GM18951 (cell line): ENCODE results near the gene SERPINA4.

ENCODE experiments used
- POLR2A ChIP-seq: IDR thresholded peaks from 4 replicates; pipeline ENCODE4 v1.6.1; 2011; ENCODE audit warnings: mild to moderate bottlenecking; ENCODE audit not compliant: insufficient read length, insufficient read depth; ENCODE audit errors: extremely low read depth
- in situ Hi-C: fragments of 300-500 bp; cut with MboI; formaldehyde crosslinking; loops from one replicate; pipeline ENCODE4 v1.12.0; 2022; ENCODE audit warnings: low sequenced_read_pairs, mixed read lengths, inconsistent platforms; ENCODE audit not compliant: unreplicated experiment

The SERPINA4 gene

DNA sequence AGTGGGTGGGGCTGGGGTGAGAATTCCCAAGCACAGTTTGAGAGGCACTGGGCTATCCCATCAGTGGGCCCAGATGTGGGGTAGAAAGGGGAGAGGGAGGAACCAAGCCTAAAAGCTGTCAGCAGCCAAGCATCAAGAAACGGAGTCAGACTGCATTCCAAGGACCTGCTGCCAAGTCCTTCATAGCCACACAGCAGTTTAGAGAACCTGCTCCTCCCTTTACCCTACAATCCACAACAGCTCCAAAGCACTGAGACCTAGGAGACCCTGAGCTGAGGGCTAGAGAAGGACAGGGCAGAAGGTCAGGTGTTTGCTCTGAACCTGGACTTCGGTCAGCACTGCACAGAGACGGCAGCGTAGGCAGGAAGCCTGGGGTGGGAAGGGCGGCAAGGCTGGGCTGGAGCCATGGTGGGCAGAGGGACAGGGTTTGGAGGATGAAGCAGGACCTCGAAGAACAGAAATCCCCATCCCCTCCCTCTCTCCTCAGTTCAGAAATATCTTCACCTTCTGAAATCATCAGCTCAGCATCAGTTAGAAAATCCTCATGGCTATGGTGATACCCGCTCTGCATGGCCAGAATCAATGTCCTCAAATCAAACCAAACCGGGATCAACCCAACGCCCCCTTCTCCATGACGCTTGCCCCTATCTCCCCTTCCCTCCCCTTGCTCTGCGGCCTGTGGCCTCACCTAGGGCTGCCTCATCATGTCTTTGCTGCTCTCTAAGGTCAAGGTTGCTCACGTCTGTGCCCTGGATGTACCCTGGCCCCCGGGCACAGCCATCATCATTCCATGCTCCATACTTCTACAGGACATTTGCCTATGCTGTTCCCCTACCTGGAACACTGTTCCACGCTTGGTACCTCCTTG, 12.9 kb upstream of the SERPINA4 start:
- in situ Hi-C loops: loop anchor here (10.0 kb wide), 1 partner anchor 114 kb away; no protein-coding TSS in a partner anchor
- no peak for TF ChIP-seq POLR2A

GRCh38 chr14:94548999-94549985, 11.9 kb upstream of the SERPINA4 start:
- no peak for TF ChIP-seq POLR2A
- in situ Hi-C loops: loop anchor here (10.0 kb wide), 1 partner anchor 114 kb away; no protein-coding TSS in a partner anchor

- no peak for TF ChIP-seq POLR2A
- in situ Hi-C loops: no loop called here
These were observed 11.2 kb upstream of the SERPINA4 start for GRCh38 chr14:94550041-94550440.

DNA sequence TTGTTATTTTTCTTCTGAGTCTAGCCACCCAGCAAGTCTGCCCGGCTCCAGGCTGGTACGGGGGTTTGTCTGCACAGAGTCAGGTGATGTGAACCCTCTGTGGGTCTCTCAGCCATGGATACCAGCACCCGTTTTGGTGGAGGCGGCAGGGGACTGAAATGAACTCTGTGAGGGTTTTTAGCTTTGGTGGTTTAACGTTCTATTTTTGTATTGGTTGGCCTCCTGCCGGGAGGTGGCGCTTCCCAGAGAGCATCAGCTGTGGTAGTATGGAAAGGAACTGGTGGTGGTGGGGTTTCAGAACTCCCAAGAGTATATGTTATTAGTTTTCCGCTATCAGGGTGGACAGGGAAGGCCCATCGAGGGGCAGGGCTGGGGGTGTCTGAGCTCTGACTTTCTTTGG, 5.3 kb upstream of the SERPINA4 start:
- no peak for TF ChIP-seq POLR2A
- in situ Hi-C loops: no loop called here

DNA sequence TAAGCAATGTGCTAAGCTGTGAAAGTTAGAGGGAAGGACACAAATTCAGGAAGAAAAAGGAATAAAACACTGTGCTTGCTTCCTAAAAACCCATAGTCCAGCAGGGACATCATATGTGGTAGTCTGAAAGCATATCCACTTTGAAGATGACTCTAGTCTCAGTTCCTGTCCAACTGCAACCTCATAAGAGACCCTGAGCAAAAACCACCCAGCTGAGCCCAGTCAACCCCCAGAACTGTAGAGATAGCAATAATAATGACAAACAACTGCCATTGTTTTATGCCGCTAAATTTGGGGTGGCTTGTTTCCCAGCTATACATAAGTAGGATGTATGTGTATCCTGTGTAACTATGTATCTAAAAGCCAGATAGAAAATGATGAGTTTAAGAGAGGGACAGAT, 3.9 kb upstream of the SERPINA4 start:
- in situ Hi-C loops: no loop called here
- TF ChIP-seq POLR2A: no peak

GRCh38 chr14:94558842-94559241, 2.4 kb upstream of the SERPINA4 start:
- in situ Hi-C loops: no loop called here
- TF ChIP-seq POLR2A: no peak

DNA sequence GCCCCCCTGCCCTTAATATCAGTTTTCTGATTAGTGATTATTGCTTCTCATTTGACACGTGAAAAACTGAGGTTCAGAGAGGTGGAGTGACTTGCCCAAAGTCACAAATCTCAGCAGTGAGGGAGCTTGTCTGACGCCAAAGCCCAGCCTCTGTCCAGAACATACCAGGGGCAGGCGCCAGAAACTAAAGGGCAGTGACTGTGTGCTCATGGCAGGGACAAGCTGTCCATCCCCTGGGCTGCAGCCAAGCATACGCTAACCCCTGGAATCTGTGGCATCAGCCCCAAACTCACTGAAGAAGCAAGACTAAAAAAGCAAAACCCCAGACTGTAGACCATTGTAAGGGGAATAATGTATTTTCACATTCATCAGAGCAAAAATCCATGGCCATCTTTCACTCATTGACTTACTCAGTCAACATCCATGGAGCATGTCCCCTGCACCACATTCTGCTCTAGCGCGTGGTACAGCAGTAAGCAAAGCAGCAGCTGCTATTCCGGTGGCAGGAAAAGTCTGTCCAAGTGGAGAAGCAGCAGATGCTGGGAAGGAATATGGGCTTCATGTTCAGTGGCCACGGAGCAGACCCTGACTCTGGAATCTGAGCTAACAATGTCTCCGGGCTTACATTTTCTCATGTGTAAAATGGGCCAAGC, 1.5 kb upstream of the SERPINA4 start:
- no peak for TF ChIP-seq POLR2A

DNA sequence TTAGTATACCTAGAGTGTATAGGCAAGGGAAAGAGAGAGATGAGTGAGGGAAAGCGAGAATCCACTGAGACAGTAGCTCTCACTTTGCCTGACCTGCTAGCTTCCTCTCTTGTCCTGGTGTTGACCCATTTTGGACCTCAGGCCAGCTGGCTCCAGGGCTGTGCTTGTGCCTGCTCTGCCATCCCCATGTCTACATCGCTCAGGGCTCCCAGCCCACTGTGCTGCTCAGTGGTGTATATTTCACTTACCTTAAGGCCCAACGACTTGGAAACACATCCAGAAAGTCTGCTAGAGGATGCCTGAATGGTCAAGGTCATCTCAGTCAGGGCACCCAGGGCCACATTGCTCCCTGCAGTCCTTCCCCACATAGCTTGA, 964 bp upstream of the SERPINA4 start:
- in situ Hi-C loops: no loop called here
- TF ChIP-seq POLR2A: no peak

More for the DNA sequence above, 1.5 kb upstream of the SERPINA4 start:
- in situ Hi-C loops: no loop called here

DNA sequence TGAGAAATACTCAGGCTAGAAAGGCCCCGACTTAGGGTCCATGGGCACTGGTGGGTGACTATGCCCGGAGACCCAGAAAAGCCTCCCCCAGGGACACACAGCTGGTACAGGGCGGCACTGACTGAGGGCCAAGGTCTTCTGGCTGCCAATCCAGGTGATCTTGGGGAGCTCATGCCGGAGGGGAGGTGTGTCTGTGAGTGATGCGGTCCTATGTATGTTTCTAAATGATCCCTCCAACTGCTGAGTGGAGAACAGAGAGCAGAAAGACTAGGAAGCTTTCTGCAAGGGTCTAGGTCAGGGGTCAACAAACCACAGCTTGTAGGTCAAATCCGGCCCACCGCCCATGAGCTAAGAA, 391 bp downstream of the SERPINA4 start:
- TF ChIP-seq POLR2A: no peak
- in situ Hi-C loops: no loop called here

GRCh38 chr14:94562022-94562421, 780 bp downstream of the SERPINA4 start:
- no peak for TF ChIP-seq POLR2A
- in situ Hi-C loops: no loop called here

DNA sequence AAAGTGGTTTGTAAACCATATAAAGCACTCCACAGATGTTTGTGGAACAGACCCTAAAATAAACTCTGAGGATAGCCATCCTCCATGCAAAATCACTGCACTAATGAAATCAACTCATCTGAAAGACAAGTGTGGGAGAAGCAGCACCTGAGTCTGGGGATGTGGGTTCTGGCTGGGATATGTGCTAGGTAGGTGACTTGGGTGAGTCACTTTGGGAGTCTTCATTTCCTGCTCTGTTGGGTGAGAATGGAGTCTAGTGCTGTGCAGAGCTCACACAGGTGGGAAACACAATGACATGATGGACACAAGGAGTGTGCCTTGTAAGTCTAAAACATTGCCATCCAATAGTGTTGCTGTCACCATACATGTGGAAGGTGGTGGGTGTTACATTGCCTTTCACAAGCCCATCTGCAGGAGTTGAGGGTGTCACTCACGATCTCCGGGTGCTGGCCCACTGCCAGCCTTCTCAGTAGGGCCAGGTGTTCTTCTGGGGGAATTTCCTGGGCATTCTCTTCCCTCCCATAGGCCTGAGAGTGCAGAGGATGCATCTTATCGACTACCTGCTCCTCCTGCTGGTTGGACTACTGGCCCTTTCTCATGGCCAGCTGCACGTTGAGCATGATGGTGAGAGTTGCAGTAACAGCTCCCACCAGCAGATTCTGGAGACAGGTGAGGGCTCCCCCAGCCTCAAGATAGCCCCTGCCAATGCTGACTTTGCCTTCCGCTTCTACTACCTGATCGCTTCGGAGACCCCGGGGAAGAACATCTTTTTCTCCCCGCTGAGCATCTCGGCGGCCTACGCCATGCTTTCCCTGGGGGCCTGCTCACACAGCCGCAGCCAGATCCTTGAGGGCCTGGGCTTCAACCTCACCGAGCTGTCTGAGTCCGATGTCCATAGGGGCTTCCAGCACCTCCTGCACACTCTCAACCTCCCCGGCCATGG, 2.0 kb downstream of the SERPINA4 start:
- in situ Hi-C loops: no loop called here
- no peak for TF ChIP-seq POLR2A

DNA sequence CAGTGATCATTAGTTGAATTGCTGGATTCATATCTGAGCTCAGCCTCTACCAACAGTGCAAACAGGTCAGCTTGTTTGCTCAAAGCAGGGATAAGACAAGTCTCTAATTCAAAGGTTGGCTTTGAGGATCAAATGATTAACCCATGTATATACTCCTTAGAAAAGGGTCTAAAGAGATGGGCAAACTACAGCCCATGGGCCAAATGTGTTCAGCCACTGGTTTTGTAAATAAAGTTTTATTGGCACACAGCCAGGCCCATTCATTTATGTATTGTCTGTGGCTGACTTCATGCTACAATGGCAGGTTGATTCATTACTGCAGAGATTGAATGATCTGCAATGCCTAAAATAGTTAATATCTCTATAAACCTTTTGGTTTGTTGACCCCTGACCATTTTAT, 3.1 kb downstream of the SERPINA4 start:
- in situ Hi-C loops: no loop called here
- TF ChIP-seq POLR2A: no peak
